Measurements from ENCODE around the gene TNFRSF8. TPM values are rescaled to one million over a fixed set of nuclear protein-coding genes. Genes with fewer than 3 reads are reported as not detected.

Gene TNFRSF8
- total RNA-seq, 2 experiments from 2014 or later: 0.14 TPM; not detected in 1

DNA sequence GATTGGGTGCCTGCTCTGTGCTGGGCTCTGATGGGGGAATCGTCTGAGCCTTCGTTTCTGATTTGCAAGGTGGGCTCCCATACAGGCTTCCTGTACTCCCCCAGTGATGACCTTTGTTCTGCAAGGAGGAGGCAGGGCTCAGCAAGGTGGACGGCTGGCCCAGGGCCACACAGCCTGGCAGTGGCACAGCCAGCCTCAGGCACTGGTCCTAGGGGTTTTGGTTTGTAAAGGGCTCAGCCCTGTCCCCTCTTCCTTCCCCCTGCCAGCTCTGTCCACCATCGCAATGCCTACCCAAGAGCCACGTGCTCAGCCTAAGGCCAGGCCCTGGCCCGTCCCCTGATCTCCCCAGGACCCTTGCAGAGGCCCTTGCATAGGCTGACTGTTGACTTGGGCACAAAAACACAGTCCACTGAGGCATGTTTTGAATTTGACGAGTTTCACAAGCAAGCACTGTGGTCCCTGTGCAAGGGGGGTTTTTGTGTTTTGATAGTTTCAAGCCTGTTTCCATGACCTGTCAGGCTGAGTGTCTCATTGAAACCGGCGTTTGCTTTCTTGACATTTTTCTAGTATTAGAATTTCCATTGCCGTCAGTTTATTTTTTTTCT is 64.2 kb downstream of the TNFRSF8 start:
- no peaks in the 10 kb centered on the region for H3K36me3 ChIP-seq (ENCODE audit: insufficient read depth, low read length)
- H3K4me1 Mint-ChIP-seq (ENCODE audit: low read depth): peaks cover 34% of the 10 kb centered on the region
- ATAC-seq (ENCODE audit: poor library complexity) (no peak), DNase-seq (no peak)
- no peak overlapping the region for H3K27ac ChIP-seq (ENCODE audit: low read depth in 1 of 2, low read length in 2 of 2)
- ChIA-PET CTCF (interaction anchor here (0.8 to 5.4 kb wide), 3 partner anchors 42 to 83 kb away, joined by 3 to 142 read pairs (median 4); no protein-coding TSS in a partner anchor), POLR2A (interaction anchor here (1.1 to 1.4 kb wide), 2 partner anchors 22 to 83 kb away, joined by 3 read pairs; no protein-coding TSS in a partner anchor)
- TF ChIP-seq, protein P1, sequence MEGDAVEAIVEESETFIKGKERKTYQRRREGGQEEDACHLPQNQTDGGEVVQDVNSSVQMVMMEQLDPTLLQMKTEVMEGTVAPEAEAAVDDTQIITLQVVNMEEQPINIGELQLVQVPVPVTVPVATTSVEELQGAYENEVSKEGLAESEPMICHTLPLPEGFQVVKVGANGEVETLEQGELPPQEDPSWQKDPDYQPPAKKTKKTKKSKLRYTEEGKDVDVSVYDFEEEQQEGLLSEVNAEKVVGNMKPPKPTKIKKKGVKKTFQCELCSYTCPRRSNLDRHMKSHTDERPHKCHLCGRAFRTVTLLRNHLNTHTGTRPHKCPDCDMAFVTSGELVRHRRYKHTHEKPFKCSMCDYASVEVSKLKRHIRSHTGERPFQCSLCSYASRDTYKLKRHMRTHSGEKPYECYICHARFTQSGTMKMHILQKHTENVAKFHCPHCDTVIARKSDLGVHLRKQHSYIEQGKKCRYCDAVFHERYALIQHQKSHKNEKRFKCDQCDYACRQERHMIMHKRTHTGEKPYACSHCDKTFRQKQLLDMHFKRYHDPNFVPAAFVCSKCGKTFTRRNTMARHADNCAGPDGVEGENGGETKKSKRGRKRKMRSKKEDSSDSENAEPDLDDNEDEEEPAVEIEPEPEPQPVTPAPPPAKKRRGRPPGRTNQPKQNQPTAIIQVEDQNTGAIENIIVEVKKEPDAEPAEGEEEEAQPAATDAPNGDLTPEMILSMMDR (IDR thresholded peaks at IDR 0.05): no peak
- peaks cover 61% of the 10 kb centered on the region for H3K4me1 ChIP-seq (ENCODE audit: insufficient read depth, low read length)
- no peaks in the 10 kb centered on the region for H3K9me3 ChIP-seq (ENCODE audit: control insufficient read depth in 1 of 2, insufficient read depth in 1 of 2, low read length in 2 of 2)
- no peaks in the 10 kb centered on the region for H3K9me3 Mint-ChIP-seq
- intact Hi-C loops (cut with DNase I, micrococcal nuclease): no loop called here
- no peaks in the 10 kb centered on the region for H3K27me3 Mint-ChIP-seq
- H3K27me3 ChIP-seq (ENCODE audit: control insufficient read depth in 1 of 2, insufficient read depth in 2 of 2, low read length in 2 of 2): no peaks in the 10 kb centered on the region
- H3K4me3 Mint-ChIP-seq: no peak overlapping the region
- peak overlapping the region; percentile 73 for H3K27ac Mint-ChIP-seq
- no peak overlapping the region for H3K4me3 ChIP-seq (ENCODE audit: low read length)
- H3K36me3 Mint-ChIP-seq (ENCODE audit: low read depth): no peaks in the 10 kb centered on the region

DNA sequence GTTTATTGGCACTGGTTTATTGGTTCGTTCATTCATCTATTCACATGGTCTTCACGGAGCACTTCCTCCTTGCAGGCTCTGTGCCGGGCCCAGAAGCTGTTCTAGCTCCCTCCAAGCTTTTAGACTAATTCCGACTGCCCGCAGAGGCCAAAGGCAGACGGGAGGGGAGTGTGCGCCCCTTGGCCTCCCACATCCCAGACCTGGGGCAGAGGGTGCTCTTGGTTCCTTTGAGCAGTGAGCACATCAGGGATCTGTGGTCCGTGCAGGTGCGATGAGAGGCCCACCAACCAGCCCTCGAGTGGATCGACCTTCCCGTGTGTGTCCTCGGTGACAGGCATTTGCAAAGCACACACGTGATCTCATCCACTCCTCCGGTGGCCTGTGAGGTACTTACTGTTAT is 65.0 kb downstream of the TNFRSF8 start:
- TF ChIP-seq, protein P1 (IDR thresholded peaks at IDR 0.05): no peak
- no peaks in the 10 kb centered on the region for H3K27me3 ChIP-seq (ENCODE audit: control insufficient read depth in 1 of 2, insufficient read depth in 2 of 2, low read length in 2 of 2)
- no peak for ATAC-seq (ENCODE audit: poor library complexity)
- peaks cover 69% of the 10 kb centered on the region for H3K4me1 ChIP-seq (ENCODE audit: insufficient read depth, low read length)
- Mint-ChIP-seq H3K27me3 (no peaks in the 10 kb centered on the region), H3K4me1 (ENCODE audit: low read depth) (peaks cover 42% of the 10 kb centered on the region), H3K27ac (peak overlapping the region; percentile 73), H3K4me3 (no peak overlapping the region), H3K9me3 (no peaks in the 10 kb centered on the region), H3K36me3 (ENCODE audit: low read depth) (no peaks in the 10 kb centered on the region)
- intact Hi-C loops (cut with DNase I, micrococcal nuclease): no loop called here
- peak in 1 of 14 experiments; percentile 12 for DNase-seq
- POLR2A ChIA-PET: interaction anchor here (1.4 kb wide), 1 partner anchor 82 kb away, joined by 3 read pairs; no protein-coding TSS in a partner anchor
- H3K4me3 ChIP-seq (ENCODE audit: low read length): no peak overlapping the region
- CTCF ChIA-PET: no interaction called here
- H3K27ac ChIP-seq (ENCODE audit: low read depth in 1 of 2, low read length in 2 of 2): no peak overlapping the region
- no peaks in the 10 kb centered on the region for H3K9me3 ChIP-seq (ENCODE audit: control insufficient read depth in 1 of 2, insufficient read depth in 1 of 2, low read length in 2 of 2)
- H3K36me3 ChIP-seq (ENCODE audit: insufficient read depth, low read length): no peaks in the 10 kb centered on the region

DNA sequence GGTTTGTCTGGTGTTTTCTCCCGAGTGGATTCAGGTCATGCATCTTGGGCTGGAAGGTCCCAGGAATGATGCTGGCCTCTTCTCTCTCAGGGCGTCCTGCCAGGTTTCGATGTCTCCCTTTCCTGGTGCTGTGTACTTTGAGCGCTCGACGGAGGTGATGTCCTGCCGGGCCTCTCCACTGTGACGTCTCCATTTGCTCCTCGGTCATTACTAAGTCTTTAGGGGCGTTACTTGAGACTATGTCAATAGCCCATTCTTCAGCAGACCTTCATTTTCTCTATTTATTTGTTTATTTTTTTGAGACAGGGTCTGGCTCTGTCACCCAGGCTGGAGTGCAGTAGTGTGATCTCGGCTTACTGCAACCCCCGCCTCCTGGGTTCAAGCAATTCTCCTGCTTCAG is 66.5 kb downstream of the TNFRSF8 start:
- TF ChIP-seq, protein P1 (IDR thresholded peaks at IDR 0.05): no peak
- no peaks in the 10 kb centered on the region for H3K36me3 ChIP-seq (ENCODE audit: insufficient read depth, low read length)
- no peak overlapping the region for H3K27ac Mint-ChIP-seq
- no peak overlapping the region for H3K4me3 ChIP-seq (ENCODE audit: low read length)
- H3K36me3 Mint-ChIP-seq (ENCODE audit: low read depth): no peaks in the 10 kb centered on the region
- CTCF ChIA-PET: no interaction called here
- ATAC-seq (ENCODE audit: poor library complexity) (no peak), DNase-seq (no peak)
- no peak overlapping the region for H3K27ac ChIP-seq (ENCODE audit: low read depth in 1 of 2, low read length in 2 of 2)
- no peaks in the 10 kb centered on the region for H3K9me3 Mint-ChIP-seq
- H3K4me1 ChIP-seq (ENCODE audit: insufficient read depth, low read length): peaks cover 84% of the 10 kb centered on the region
- no peaks in the 10 kb centered on the region for H3K27me3 Mint-ChIP-seq
- peaks cover 51% of the 10 kb centered on the region for H3K4me1 Mint-ChIP-seq (ENCODE audit: low read depth)
- H3K27me3 ChIP-seq (ENCODE audit: control insufficient read depth in 1 of 2, insufficient read depth in 2 of 2, low read length in 2 of 2): no peaks in the 10 kb centered on the region
- POLR2A ChIA-PET: no interaction called here
- H3K4me3 Mint-ChIP-seq: no peak overlapping the region
- intact Hi-C loops (cut with DNase I, micrococcal nuclease): no loop called here
- no peaks in the 10 kb centered on the region for H3K9me3 ChIP-seq (ENCODE audit: control insufficient read depth in 1 of 2, insufficient read depth in 1 of 2, low read length in 2 of 2)

All from CD4-positive, alpha-beta T cell (primary cell).